ENCODE data around the gene FUOM. TPM values are rescaled to one million over a fixed set of nuclear protein-coding genes. Genes with fewer than 3 reads are reported as not detected.

Gene FUOM
- total RNA-seq, 1 experiment from 2014 or later: 31.3 TPM

DNA sequence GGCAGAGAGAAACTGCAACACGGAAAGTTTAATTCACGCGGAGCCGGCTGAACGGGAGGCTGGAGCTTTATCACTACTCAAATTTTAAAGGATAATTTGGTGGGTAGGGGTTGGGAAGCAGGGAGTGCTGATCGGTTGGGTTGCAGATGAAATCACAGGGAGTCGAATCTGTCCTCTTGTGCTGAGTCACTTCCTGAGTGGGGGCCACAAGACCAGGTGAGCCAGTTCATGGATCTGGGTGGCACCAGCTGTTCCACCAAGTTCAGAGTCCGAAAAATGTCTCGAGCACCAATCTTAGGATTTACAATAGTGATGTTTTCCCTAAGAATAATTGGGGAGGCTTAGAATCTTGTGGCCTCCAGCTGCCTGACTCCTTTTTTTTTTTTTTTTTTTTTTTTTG, 14.3 kb downstream of the FUOM start (continued):
- TF ChIP-seq ZNF396 (CRISPR knock-in tag; IDR thresholded peaks at IDR 0.05; ENCODE audit: borderline replicate concordance) (no peak), ZNF263 (CRISPR knock-in tag; IDR thresholded peaks at IDR 0.05; ENCODE audit: low read depth) (no peak)

DNA sequence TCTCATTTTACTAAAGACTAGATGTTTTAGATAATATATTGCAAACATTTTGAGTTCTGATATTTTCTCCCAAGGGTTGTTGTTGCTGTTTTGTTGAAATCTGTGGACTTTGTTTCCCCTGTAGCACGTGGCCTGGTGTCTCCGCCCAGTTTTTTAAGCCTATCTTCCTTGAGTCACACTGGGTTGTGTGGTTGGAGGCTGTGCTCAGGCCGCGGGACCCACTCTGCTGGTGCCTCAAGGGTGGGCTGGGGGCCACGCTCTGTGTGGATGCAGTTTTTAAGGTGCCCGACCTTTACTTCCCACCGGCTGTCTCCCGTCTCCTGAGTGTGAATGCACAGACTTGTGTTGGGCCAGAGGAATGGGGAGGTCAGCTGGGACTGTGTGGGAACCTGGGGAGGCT, 14.9 kb downstream of the FUOM start:
- ChIA-PET POLR2A (no interaction called here), CTCF (interaction anchor here (0.9 to 1.5 kb wide), 2 partner anchors 13 to 15 kb away, joined by 4 to 7 read pairs; partner anchors contain the start of gene FUOM)
- Mint-ChIP-seq H3K4me1 (peaks cover 15% of the 10 kb centered on the region), H3K36me3 (no peaks in the 10 kb centered on the region), H3K9me3 (peaks cover 10% of the 10 kb centered on the region), H3K4me3 (no peak overlapping the region), H3K27me3 (ENCODE audit: low read depth) (peaks cover 35% of the 10 kb centered on the region), H3K27ac (no peak overlapping the region)
- ATAC-seq (no peak), DNase-seq (ENCODE audit: low spot score) (no peak)
- TF ChIP-seq, protein P1, sequence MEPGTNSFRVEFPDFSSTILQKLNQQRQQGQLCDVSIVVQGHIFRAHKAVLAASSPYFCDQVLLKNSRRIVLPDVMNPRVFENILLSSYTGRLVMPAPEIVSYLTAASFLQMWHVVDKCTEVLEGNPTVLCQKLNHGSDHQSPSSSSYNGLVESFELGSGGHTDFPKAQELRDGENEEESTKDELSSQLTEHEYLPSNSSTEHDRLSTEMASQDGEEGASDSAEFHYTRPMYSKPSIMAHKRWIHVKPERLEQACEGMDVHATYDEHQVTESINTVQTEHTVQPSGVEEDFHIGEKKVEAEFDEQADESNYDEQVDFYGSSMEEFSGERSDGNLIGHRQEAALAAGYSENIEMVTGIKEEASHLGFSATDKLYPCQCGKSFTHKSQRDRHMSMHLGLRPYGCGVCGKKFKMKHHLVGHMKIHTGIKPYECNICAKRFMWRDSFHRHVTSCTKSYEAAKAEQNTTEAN (CRISPR knock-in tag; IDR thresholded peaks at IDR 0.05): no peak
- TF ChIP-seq EMX1 (CRISPR knock-in tag; IDR thresholded peaks at IDR 0.05) (no peak), ZNF317 (CRISPR knock-in tag; IDR thresholded peaks at IDR 0.05; ENCODE audit: borderline replicate concordance, low read depth) (no peak), PRRX2 (CRISPR knock-in tag; IDR thresholded peaks at IDR 0.05) (no peak), NR3C1 (CRISPR knock-in tag; conservative IDR thresholded peaks at IDR 0.05; ENCODE audit: low read depth) (no peak), TCF7 (CRISPR knock-in tag; IDR thresholded peaks at IDR 0.05; ENCODE audit: low read depth) (no peak), TEAD1 (CRISPR knock-in tag; IDR thresholded peaks at IDR 0.05) (no peak), ZNF219 (CRISPR knock-in tag; IDR thresholded peaks at IDR 0.05; ENCODE audit: borderline replicate concordance) (no peak), FOXP1 (CRISPR knock-in tag; IDR thresholded peaks at IDR 0.05; ENCODE audit: borderline replicate concordance) (no peak), IRF2 (CRISPR knock-in tag; IDR thresholded peaks at IDR 0.05; ENCODE audit: borderline replicate concordance, low read depth) (no peak), ZNF423 (CRISPR knock-in tag; IDR thresholded peaks at IDR 0.05) (no peak)
- TF ChIP-seq, protein P2, sequence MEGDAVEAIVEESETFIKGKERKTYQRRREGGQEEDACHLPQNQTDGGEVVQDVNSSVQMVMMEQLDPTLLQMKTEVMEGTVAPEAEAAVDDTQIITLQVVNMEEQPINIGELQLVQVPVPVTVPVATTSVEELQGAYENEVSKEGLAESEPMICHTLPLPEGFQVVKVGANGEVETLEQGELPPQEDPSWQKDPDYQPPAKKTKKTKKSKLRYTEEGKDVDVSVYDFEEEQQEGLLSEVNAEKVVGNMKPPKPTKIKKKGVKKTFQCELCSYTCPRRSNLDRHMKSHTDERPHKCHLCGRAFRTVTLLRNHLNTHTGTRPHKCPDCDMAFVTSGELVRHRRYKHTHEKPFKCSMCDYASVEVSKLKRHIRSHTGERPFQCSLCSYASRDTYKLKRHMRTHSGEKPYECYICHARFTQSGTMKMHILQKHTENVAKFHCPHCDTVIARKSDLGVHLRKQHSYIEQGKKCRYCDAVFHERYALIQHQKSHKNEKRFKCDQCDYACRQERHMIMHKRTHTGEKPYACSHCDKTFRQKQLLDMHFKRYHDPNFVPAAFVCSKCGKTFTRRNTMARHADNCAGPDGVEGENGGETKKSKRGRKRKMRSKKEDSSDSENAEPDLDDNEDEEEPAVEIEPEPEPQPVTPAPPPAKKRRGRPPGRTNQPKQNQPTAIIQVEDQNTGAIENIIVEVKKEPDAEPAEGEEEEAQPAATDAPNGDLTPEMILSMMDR (IDR thresholded peaks at IDR 0.05): no peak
- TF ChIP-seq, protein P3, sequence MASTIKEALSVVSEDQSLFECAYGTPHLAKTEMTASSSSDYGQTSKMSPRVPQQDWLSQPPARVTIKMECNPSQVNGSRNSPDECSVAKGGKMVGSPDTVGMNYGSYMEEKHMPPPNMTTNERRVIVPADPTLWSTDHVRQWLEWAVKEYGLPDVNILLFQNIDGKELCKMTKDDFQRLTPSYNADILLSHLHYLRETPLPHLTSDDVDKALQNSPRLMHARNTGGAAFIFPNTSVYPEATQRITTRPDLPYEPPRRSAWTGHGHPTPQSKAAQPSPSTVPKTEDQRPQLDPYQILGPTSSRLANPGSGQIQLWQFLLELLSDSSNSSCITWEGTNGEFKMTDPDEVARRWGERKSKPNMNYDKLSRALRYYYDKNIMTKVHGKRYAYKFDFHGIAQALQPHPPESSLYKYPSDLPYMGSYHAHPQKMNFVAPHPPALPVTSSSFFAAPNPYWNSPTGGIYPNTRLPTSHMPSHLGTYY (CRISPR knock-in tag; IDR thresholded peaks at IDR 0.05): no peak
- TF ChIP-seq, protein P4, sequence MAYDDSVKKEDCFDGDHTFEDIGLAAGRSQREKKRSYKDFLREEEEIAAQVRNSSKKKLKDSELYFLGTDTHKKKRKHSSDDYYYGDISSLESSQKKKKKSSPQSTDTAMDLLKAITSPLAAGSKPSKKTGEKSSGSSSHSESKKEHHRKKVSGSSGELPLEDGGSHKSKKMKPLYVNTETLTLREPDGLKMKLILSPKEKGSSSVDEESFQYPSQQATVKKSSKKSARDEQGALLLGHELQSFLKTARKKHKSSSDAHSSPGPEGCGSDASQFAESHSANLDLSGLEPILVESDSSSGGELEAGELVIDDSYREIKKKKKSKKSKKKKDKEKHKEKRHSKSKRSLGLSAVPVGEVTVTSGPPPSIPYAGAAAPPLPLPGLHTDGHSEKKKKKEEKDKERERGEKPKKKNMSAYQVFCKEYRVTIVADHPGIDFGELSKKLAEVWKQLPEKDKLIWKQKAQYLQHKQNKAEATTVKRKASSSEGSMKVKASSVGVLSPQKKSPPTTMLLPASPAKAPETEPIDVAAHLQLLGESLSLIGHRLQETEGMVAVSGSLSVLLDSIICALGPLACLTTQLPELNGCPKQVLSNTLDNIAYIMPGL (CRISPR knock-in tag; IDR thresholded peaks at IDR 0.05): no peak
- TF ChIP-seq, protein P5, sequence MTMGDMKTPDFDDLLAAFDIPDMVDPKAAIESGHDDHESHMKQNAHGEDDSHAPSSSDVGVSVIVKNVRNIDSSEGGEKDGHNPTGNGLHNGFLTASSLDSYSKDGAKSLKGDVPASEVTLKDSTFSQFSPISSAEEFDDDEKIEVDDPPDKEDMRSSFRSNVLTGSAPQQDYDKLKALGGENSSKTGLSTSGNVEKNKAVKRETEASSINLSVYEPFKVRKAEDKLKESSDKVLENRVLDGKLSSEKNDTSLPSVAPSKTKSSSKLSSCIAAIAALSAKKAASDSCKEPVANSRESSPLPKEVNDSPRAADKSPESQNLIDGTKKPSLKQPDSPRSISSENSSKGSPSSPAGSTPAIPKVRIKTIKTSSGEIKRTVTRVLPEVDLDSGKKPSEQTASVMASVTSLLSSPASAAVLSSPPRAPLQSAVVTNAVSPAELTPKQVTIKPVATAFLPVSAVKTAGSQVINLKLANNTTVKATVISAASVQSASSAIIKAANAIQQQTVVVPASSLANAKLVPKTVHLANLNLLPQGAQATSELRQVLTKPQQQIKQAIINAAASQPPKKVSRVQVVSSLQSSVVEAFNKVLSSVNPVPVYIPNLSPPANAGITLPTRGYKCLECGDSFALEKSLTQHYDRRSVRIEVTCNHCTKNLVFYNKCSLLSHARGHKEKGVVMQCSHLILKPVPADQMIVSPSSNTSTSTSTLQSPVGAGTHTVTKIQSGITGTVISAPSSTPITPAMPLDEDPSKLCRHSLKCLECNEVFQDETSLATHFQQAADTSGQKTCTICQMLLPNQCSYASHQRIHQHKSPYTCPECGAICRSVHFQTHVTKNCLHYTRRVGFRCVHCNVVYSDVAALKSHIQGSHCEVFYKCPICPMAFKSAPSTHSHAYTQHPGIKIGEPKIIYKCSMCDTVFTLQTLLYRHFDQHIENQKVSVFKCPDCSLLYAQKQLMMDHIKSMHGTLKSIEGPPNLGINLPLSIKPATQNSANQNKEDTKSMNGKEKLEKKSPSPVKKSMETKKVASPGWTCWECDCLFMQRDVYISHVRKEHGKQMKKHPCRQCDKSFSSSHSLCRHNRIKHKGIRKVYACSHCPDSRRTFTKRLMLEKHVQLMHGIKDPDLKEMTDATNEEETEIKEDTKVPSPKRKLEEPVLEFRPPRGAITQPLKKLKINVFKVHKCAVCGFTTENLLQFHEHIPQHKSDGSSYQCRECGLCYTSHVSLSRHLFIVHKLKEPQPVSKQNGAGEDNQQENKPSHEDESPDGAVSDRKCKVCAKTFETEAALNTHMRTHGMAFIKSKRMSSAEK (CRISPR knock-in tag; IDR thresholded peaks at IDR 0.05; ENCODE audit: borderline replicate concordance): no peak
- TF ChIP-seq, protein P6, sequence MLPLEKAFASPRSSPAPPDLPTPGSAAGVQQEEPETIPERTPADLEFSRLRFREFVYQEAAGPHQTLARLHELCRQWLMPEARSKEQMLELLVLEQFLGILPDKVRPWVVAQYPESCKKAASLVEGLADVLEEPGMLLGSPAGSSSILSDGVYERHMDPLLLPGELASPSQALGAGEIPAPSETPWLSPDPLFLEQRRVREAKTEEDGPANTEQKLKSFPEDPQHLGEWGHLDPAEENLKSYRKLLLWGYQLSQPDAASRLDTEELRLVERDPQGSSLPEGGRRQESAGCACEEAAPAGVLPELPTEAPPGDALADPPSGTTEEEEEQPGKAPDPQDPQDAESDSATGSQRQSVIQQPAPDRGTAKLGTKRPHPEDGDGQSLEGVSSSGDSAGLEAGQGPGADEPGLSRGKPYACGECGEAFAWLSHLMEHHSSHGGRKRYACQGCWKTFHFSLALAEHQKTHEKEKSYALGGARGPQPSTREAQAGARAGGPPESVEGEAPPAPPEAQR (CRISPR knock-in tag; IDR thresholded peaks at IDR 0.05): no peak
- TF ChIP-seq, protein P7, sequence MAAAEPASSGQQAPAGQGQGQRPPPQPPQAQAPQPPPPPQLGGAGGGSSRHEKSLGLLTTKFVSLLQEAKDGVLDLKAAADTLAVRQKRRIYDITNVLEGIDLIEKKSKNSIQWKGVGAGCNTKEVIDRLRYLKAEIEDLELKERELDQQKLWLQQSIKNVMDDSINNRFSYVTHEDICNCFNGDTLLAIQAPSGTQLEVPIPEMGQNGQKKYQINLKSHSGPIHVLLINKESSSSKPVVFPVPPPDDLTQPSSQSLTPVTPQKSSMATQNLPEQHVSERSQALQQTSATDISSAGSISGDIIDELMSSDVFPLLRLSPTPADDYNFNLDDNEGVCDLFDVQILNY (CRISPR knock-in tag; IDR thresholded peaks at IDR 0.05): no peak
- TF ChIP-seq, protein P8, sequence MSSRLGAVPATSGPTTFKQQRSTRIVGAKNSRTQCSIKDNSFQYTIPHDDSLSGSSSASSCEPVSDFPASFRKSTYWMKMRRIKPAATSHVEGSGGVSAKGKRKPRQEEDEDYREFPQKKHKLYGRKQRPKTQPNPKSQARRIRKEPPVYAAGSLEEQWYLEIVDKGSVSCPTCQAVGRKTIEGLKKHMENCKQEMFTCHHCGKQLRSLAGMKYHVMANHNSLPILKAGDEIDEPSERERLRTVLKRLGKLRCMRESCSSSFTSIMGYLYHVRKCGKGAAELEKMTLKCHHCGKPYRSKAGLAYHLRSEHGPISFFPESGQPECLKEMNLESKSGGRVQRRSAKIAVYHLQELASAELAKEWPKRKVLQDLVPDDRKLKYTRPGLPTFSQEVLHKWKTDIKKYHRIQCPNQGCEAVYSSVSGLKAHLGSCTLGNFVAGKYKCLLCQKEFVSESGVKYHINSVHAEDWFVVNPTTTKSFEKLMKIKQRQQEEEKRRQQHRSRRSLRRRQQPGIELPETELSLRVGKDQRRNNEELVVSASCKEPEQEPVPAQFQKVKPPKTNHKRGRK (CRISPR knock-in tag; IDR thresholded peaks at IDR 0.05; ENCODE audit: borderline replicate concordance): no peak
- TF ChIP-seq, protein P9, sequence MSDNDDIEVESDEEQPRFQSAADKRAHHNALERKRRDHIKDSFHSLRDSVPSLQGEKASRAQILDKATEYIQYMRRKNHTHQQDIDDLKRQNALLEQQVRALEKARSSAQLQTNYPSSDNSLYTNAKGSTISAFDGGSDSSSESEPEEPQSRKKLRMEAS (CRISPR knock-in tag; IDR thresholded peaks at IDR 0.05): no peak

Data from WTC11 (cell line).